ENCODE results near the gene ACOX1. TPM values are rescaled to one million over a fixed set of nuclear protein-coding genes. Genes with fewer than 3 reads are reported as not detected.
"Not testable (repeated sequence)": the region's sequence is repeated elsewhere in the genome, so short reads cannot be mapped to it uniquely, and the experiment has no call there.

Gene ACOX1
- total and polyA plus RNA-seq, 2 experiments from 2014 or later, result 21.3 to 43.0 TPM

DNA sequence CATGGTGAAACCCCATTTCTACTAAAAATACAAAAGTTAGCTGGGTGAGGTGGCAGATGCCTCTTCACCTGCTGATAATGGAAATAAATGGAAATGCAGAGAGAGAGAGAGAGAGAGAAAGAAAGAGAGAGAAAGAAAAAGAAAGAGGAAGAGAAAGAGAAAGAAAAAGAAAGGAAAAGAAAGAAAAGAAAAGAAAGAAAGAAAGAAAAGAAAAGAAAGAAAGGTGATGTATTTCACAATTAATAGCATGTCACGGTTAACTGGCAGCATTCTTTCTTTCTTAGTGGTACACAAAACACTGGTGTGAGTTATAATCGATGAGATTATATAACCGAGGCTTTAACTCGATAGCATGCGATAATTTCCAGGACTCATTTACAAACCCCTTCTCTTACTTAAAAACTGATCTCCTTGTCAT is 3.2 kb downstream of the ACOX1 start:
- Histone ChIP-seq H3K4me1 (ENCODE audit: low read depth) (peaks cover 12% of the 10 kb centered on the region), H3K27me3 (no peaks in the 10 kb centered on the region), H3K36me3 (no peaks in the 10 kb centered on the region), H3K4me3 (no peak overlapping the region), H3K9me3 (ENCODE audit: low read depth) (no peaks in the 10 kb centered on the region), H3K27ac (no peak overlapping the region)
- TF ChIP-seq CTCF (IDR thresholded peaks at IDR 0.05; ENCODE audit: low read depth, low read length), result no peak
- no peak for DNase-seq (ENCODE audit: low read depth in 1 of 2, low spot score in 1 of 2)

DNA sequence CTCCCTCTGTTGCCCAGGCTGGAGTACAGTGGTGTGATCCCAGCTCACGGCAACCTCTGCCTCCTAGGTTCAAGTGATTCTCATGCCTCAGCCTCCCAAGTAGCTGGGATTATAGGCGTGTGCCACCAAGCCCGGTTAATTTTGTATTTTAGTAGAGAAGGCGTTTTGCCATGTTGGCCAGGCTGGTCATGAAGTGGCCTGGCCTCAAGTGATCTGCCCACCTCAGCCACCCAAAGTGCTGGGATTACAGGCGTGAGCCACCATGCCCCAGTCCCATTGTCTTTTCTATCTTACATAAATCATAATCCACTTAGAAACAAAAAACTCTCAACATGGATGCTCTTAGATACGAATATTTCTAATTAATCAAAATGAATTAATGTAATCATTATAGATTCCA is 3.8 kb downstream of the ACOX1 start:
- H3K4me1 ChIP-seq (ENCODE audit: low read depth), result peaks cover 12% of the 10 kb centered on the region
- not testable (repeated sequence) for H3K27me3 ChIP-seq; H3K9me3 ChIP-seq (ENCODE audit: low read depth); H3K36me3 ChIP-seq; H3K4me3 ChIP-seq; H3K27ac ChIP-seq; DNase-seq (ENCODE audit: low read depth in 1 of 2, low spot score in 1 of 2)

DNA sequence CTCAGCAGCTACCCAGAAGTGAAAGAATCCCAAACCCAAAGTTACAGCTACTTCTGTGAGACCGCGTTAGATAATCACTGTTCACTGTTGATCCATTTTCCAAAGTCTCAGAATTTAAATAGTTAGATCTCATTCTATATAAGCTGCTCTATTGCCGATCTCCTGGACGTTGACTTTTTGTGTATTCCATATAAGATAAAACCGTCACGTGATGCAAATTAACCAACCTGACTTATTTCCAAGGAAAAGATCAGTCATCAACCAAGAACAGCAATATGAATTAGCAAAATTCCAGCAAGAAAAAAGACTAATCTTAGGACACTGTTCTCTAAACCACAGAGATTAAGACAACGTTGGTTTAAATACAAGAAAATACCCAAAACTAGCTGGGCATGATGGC is 8.3 kb downstream of the ACOX1 start:
- DNase-seq (ENCODE audit: low read depth in 1 of 2, low spot score in 1 of 2), result no peak
- Histone ChIP-seq H3K27me3 (no peaks in the 10 kb centered on the region), H3K36me3 (no peaks in the 10 kb centered on the region), H3K4me1 (ENCODE audit: low read depth) (no peaks in the 10 kb centered on the region), H3K27ac (no peak overlapping the region), H3K9me3 (ENCODE audit: low read depth) (no peaks in the 10 kb centered on the region), H3K4me3 (no peak overlapping the region)
- TF ChIP-seq CTCF (IDR thresholded peaks at IDR 0.05; ENCODE audit: low read depth, low read length), result no peak

DNA sequence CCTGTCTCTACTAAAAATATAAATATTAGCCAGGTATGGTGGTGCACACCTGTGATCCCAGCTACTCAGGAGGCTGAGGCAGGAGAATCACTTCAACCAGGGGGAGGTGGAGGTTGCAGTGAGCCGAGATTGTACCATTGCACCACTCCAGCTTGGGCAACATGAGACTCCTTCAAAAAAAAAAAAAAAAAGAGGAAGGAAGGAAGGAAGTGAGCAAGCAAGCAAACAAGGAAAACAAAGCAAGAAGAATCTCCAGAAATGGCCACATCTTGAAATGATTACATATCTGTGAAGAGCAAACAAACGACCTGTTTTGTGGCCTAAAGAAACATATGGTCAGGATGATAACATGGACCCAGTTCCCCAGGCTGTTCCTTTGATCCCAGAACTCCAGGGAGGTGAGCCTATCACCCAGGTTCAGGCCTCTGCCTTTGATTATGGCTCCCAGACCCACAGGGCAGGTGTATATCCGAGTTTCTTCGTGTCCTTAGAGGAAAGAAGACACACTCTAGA is 8.9 kb downstream of the ACOX1 start:
- Histone ChIP-seq H3K27ac (no peak overlapping the region), H3K9me3 (ENCODE audit: low read depth) (no peaks in the 10 kb centered on the region), H3K27me3 (no peaks in the 10 kb centered on the region), H3K4me3 (no peak overlapping the region), H3K4me1 (ENCODE audit: low read depth) (no peaks in the 10 kb centered on the region), H3K36me3 (no peaks in the 10 kb centered on the region)
- TF ChIP-seq CTCF (IDR thresholded peaks at IDR 0.05; ENCODE audit: low read depth, low read length), result no peak
- DNase-seq (ENCODE audit: low read depth in 1 of 2, low spot score in 1 of 2), result peak in 1 of 2 donors; percentile 41

- not testable (repeated sequence) for H3K27ac ChIP-seq; H3K4me1 ChIP-seq (ENCODE audit: low read depth); H3K27me3 ChIP-seq; H3K4me3 ChIP-seq; H3K36me3 ChIP-seq; DNase-seq (ENCODE audit: low read depth in 1 of 2, low spot score in 1 of 2); H3K9me3 ChIP-seq (ENCODE audit: low read depth)
Observed at GRCh38 chr17:75969044-75969443, 9.9 kb downstream of the ACOX1 start.

DNA sequence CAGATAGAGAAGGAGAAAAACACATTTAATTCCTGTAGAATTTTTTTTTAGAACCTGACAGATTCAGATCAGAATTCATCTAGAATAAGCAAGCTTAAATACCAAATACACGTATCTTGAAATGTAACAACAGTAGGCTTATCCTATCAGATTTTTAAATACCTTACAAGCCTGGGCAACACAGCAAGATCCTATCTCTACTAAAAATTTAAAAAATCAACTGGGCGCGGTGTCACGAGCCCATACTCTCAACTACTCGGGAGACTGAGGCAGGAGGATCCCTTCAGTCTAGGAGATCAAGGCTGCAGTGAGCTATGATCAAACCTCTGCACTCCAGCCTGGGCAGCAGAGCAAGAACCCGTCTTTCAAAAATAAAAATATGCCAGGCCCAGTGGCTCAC is 13.5 kb downstream of the ACOX1 start:
- DNase-seq (ENCODE audit: low read depth in 1 of 2, low spot score in 1 of 2), result no peak

More for the DNA sequence above, 13.5 kb downstream of the ACOX1 start:
- no peaks in the 10 kb centered on the region for H3K27me3 ChIP-seq
- no peak overlapping the region for H3K4me3 ChIP-seq
- no peaks in the 10 kb centered on the region for H3K36me3 ChIP-seq
- no peaks in the 10 kb centered on the region for H3K4me1 ChIP-seq (ENCODE audit: low read depth)
- H3K9me3 ChIP-seq (ENCODE audit: low read depth), result no peaks in the 10 kb centered on the region
- H3K27ac ChIP-seq, result no peak overlapping the region
- no peak for TF ChIP-seq CTCF (IDR thresholded peaks at IDR 0.05; ENCODE audit: low read depth, low read length)

Measured in cardiac muscle cell (in vitro differentiated cells and primary cell).